Inferior parietal cortex (tissue), 1 donor: ENCODE results near the gene CMIP.
"Not testable (repeated sequence)": the region's sequence is repeated elsewhere in the genome, so short reads cannot be mapped to it uniquely, and the experiment has no call there.

Experiments
- DNase-seq: peaks from one replicate; pipeline ENCODE4 v3.0.0-alpha.2; 2016; ENCODE audit errors: extremely low spot score

The CMIP gene

DNA sequence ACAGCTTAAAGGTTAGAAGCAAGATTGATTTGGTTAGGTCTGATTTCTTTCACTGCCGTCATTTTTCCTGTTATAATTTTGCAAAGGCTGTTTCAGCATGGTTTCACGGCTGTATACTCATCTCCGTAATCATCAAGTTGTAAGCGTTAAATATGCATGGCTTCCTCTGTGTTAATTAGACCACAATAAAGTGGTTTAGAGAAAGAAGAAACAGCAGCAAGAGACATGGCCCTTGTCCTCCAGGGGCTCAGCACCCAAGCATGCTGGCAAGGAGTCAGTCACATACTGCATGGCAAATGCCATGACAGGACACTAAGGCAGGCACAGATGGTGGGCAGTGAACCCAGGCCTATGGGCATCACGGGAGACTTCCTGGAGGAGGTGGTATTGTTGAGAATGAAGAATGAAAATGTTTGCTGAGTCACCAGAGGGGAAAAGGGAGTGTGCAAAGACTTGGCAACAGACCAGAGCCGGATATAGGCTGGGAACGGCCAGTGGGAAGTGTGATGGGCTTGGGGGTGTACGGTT, 273.1 kb downstream of the CMIP start:
- DNase-seq = no peak

DNA sequence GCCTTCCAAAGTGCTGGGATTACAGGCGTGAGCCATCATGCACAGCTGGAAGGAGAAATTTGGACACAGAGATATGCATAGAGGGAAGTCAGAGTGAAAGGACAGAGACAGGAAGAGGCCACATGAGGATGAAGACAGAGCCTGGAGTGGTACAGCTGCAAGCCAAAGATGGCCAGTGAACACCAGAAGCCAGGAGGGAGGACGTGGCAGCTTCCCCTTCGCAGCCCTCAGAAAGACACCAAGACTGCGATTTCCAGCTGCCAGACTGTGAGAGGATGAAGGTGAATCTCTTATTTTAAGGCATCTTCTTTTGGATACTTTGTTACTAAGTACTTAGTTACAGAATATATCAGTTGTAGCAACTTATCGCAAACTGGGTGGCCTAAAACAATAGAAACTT, 274.0 kb downstream of the CMIP start:
- no peak for DNase-seq

DNA sequence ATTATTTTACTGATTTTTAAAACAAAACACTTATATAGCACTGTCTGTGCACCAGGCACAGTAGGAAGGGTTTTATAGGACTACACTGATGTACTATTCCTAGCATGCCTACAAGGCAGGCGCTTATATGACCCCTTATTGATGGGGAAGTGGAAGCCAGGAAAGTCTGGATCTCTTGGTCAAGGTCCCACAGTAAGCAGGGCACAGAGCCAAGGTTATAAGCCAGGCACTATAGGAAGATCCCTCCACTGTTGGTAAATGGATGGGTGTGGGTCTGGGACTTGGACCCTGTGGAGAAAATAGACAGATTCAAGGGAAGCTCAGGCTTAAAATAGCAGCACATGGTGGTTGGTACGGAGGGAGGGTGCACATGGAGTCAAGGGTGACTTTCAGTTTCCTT, 275.4 kb downstream of the CMIP start:
- DNase-seq = no peak

DNA sequence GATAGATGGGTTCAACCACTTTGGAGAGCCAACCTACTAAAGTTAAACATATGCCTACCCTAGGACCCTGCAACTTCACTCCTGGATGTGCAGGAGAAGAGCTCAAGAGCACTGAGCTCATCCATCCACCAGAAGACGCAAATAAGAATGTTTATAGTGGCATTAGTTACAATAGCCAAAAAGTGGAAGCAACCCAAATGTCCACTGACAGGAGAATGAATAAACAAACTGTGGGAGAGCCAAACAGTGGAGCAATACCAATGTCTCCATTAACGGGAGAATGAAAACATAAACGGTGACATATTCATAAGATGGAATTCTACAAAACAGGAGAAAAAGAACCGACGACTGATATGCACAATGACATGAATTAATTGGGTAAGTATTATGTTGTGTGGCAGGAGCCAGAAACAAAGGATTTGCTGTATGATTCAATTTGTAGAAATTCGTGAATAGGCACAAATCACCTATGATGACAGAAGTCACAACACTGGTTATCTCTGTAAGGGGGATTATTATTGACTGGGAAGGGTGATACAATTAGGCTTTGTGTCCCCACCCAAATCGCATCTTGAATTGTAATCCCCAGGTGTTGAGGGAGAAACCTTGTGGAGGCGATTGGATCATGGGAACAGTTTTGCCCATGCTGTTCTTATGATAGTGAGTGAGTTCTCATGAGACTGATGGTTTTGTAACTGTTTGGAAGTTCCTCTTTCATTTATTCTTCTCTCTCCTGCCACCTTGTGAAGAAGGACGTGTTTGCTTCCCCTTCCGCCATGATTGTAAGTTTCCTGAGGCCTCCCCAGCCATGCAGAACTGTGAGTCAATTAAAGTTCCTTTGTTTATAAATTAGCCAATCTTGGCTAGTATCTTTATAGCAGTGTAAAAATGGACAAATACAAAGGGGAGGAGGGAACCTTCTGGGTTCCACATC, 276.6 kb downstream of the CMIP start:
- no peak for DNase-seq

DNA sequence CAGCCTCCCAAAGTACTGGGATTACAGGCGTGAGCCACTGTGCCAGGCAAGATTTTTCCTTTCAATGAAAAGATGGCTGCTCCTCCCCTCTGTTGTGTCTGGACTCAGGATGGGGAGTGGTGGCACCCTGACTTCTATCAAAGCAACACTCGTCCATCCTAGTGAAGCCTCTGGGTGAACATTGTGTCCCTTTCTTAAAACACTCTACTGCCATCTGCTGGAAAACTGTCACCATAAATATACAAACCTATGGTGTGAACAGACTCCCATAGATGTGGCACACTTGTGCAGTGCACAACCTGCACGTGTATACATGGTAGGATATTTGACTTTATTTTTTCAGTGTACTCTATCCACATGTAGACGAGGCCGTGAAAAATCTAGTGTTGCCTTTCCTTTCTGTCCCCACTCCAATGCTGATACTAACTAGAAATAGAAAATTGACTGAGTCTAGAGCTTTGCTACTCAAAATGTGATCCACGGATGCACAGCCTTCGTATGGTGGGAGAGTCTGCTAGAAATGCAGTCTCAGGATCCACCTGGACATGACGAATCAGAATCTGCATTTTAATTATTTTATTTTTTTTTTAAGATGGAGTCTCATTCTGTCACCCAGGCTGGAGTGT, 278.6 kb downstream of the CMIP start:
- DNase-seq = peak; percentile 95

DNA sequence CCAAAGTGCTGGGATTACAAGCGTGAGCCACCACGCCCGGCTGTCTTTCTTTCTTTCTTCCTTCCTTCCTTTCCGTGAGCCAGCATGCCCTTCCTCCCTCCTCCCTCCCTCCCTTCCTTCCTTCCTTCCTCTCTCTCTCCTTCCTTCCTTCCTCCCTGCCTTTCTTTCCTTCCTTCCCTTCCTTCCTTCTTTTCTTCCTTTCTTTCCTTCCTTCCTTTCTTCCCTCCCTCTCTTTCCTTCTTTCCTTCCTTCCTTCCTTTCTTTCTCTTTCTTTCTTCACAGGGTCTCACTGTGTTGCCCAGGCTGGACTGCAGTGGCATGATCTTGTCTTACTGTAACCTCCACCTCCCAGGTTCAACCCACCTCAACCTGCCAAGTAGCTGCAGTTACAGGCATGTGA, 283.8 kb downstream of the CMIP start:
- DNase-seq = no peak

DNA sequence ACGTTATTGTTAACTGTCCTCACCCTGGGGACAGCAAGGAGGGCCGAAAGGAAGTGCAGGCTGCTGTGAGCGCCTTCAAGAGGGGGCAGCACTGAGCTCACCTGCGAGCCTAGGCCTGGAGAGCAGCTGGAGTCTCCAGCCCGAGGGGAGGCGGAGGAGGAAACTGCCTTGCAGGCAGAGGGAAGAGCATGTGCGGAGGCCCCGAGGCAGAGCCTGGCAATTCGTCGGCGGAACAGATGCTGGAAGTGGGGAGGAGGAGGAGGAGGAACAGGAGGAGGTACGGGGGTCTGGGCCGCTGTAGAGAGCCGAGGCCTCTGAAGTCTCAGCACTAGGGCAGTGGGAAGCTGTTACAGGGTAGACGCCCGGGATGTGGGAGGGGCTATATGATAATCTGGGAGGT, 284.8 kb downstream of the CMIP start:
- no peak for DNase-seq

DNA sequence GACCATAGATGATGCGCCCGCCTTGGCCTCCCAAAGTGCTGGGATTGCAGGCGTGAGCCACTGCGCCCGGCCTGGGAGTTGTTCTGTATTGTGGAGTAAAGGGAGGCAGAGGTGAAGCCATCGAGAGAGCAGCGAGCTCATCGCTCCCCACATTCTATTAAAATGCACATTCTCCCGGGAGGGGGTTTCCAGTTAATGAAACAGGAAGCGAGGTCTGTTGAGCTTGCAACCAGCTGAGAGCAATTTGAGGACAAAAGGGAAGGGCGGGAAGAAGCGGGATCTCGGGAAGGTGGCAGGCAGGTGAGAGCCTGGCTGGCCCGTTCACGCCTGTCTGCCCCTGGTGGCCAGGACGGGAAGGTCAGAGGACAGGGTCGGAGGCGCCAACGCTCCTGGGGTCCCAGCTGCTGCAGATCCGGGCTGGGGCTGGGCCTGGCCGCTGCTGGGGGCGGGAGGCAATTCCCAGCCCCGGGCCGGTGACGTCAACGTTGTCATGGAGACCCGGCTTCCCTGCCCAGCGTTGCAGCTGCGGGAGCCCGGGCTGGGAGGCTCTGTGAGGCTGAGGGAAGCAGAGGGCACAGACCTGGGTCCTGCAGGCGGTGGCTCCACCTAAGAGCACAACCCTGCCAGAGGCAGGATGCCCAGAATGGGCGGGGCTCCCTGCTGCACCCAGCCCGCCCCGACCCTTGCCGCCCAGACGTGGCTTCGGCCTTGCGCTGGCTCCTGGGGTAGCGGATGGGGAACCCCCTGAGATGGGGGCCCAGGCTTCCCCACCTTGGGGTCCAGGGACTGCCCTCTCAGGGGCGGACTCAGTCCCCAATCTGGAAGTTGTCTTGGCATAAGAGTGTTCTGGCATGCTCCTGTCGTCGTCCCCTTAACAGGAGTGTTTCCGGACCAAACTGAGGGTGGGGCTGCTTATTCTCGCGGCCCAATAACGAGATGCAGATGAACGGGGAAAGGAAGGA, 285.8 kb downstream of the CMIP start:
- peak; percentile 66 for DNase-seq

DNA sequence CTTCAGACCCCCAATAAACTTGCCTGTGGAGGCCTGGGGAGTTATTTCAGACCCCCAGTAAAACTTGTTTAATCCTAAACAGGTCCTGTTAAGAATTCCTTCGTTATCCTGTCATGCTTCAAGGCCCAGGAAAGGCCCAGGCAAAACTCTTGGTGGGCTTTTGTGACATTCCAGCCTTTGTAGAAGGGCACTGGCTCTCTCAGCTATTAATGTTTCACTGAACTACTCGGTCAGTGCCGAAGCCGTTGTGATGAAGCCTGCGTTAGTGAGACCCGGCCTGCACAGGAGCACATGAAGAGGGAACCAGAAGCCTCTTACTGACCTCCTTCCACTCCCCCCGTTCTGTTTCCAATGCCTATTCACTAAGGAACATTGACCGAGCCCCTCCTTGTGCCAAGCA, 287.0 kb downstream of the CMIP start:
- DNase-seq = no peak

DNA sequence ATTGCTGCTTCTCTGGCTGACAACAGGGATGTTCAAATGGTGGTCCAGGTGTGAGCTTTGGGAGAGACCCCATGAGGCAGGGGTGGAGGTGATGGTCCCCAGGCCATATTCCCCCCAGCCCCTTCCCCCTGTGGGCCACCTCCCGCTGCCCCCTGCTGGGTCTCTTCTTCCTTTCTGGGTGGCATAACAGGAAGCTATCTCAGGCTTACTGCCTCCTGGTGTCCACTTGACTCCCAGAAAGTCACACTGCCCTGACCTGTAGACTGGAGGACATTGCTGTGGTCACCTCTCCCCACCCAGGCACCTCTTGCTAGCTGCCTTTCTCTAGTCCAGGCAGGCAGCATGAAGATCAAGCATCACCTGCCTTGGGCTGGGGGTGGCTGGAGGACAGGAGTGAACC, 288.1 kb downstream of the CMIP start:
- no peak for DNase-seq

DNA sequence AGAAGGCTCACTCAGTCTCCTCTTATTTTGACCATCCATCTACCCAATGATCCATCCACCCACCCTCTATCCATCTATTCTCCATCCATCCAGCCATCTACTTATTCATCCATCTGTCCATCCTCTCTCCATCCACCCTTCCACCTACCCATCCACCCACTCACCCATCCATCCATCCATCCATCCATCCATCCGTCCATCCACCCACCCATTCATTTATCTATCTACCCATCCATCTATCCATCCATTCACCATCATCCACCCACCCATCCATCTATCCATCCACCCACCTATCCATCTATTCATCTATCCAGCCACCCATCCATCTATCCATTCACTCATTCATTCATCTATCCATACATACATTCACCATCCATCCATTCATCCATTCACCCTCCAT, 288.7 kb downstream of the CMIP start:
- DNase-seq = no peak

DNA sequence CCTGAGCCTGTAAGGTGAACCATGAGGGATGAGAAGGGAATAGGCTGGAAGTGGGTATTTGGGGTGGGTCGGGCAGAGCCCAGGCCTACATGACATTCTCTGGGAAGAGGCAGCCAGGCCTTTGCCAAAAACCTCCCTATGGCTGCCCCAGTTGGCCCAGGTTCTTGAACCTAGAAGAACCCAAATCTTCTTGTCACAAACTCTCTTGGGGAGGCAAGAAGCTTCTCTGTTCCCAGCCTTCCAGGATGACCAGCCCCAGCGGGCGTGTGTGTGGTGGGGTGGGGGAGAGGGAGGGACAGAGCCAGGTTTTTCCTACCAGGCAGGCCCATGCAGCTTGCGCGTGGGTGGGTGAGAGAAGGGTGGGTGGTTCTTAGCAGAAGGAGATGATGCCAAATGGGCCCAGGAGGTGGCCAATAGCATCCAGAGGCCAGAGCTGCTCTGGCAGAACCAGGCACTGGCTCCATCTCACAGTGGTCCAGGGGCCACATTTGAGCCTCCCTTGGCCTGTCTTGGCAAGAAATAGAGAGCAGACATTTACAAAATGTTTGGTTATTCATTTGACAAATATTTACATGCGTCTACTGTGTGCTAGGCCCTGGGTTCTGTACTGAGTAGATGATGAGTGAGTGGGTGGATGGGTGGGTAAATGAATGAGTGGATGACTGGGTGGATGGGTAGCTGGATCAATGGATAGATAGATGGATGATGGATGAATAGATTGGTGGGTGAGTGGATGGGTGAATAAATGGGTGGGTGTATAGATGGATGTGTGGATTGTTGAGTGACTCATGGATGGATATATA, 290.2 kb downstream of the CMIP start:
- DNase-seq = no peak

DNA sequence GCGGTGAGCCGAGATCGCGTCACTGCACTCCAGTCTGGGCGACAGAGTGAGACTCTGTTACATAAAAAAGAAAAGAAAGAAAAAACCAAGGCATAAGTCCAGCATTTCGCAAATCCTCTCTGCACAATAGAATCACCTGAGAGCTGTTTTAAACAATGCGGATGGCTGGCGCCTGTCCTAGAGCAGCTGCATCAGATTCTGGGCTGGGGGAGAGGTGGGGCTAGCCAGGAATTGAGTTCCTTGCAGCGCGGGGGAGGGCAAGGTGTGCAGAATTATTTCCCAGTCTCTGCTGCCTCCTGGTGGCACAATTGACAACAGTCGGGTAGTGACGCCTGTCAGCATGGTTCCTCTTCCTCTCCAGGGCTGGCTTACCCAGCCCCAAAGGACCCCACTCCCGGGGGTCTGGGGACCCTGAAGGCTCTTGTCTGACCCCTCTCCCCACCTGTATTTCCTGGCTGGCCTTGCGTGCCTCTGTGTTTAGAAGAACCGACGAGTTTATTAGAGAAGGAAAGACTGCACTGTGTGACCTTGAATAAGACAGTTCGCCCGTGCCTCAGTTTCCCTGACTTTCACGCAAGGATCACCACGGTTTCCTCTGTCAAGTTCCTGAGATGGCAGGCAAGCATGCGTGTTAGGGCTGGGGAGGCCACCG, 293.4 kb downstream of the CMIP start:
- peak; percentile 90 for DNase-seq

DNA sequence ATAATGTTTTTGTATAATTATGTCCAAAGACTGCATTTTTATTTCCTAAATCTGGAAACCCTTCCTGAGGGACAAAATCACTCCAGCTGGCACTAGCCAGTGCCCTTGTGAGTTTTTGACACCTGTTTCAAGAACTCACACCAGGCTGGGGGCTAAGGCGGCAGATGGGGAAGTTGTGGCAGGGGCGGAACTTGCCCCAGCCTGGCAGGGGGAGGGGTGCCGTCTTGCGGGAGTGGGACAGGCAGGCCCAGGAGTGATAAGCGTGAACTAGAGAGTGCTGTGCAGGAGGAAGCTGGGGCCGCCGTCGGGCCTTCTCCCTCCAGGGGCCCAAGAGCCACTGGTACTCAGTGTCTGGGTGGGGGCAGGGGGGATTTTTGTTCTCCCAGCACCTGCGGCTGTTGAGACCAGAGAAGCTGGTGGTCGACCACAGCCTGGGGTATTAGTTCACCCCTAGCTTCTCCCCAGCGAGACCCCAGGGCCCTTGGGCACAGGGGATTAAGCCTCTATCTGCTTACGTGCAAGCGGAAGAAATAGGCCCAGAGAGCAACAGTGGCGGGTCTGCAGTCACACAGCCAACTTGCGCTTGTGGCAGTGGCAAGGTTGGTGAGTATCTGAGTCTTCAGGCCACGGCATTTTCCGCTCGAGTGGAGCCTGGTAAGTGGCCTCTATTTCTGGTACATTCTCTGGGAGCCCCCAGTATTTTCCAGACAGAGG, 294.3 kb downstream of the CMIP start:
- DNase-seq = no peak

DNA sequence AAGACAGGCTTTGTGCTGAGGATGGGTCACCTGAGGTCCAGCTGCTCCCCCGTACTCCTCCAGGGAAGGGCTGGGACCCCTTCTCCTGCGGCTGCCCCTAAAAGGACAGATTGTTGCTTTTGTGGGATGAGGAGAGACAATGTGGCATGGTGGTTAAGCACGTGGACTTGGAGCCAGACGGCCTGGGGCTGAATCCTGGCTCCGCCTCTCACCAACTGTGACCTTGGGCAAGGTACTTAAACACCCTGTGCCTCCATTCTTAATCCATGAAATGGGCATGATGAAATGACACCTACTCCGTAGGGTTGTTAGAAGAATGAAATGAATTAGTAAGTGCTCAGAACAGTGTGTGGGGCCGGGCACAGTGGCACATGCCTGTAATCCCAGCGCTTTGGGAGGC, 294.9 kb downstream of the CMIP start:
- no peak for DNase-seq

DNA sequence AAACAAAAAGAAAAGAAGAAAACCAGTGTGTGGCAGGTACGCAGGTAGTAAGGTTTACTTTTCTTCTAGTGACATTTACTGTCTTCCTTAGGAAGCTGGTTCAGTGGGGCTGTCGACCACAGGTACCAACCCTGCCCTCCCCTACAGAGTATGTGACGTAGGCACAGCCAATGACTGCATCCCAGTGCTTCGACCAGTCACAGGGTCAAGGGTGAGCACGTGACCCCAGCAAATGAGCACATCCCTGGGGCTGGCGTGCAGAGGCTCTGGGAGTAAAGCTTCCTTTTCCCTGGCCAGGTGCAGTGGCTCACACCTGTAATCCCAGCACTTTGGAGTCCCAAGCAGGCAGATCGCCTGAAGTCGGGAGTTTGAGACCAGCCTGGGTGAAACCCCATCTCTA, 295.6 kb downstream of the CMIP start:
- DNase-seq = no peak

DNA sequence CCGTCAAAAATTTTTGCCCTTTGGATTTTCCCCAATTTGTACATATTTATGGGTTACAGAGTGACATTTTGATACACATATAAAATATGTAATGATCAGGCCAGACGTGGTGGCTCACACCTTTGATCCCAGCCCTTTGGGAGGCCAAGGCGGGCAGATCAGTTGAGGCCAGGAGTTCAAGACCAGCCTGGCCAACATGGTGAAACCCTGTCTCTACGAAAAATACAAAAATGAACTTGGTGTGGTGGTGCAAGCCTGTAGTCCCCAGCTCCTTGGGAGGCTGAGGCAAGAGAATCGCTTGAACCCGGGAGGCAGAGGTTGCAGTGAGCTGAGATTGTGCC, 296.8 kb downstream of the CMIP start:
- not testable (repeated sequence) for DNase-seq

DNA sequence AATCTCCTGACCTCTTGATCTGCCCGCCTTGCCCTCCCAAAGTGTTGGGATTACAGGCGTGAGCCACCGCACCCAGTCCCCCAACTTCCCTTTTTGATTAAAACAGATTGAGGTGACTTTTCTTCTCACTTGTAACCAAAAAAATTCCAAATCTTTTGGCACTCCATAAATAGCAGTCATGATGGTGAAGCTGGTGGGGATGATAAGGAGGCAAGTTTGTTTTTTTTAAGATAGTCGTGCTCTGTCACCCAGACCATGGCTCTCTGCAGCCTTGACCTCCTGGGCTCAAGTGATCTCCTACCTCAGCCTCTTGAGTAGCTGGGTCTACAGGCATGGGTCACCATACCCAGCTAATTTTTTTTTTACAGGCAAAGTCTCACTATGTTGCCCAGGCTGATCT, 299.8 kb downstream of the CMIP start:
- no peak for DNase-seq

DNA sequence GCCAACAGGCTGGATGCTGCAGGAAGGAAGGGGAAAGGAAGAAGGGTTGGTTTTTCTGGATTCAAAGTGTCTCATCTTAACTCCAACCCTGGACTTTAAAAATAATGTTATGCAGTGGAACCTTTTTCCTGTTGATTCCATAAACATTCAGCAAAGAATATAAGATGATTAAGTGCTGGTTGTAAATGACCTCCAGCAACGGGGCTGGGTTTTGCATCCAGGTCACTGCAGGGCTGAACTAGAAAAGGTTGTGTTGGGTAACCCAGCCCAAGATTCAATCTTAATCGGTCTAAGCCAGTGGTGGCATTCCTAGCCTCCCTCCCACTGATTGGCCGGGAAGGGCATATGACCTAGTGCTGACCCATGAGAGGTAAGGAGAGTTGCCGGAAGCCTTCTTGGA, 300.3 kb downstream of the CMIP start:
- DNase-seq = no peak
